Endothelial cell (in vitro differentiated cells): ENCODE measurements around the gene SCYGR8. TPM values are rescaled to one million over a fixed set of nuclear protein-coding genes. Genes with fewer than 3 reads are reported as not detected.
"Not testable (repeated sequence)": the region's sequence is repeated elsewhere in the genome, so short reads cannot be mapped to it uniquely, and the experiment has no call there.

ENCODE experiments used
- DNase-seq: peaks from one replicate; pipeline ENCODE4 v3.0.0; 2021; ENCODE audit warnings: low spot score
- H3K27ac Mint-ChIP-seq: one replicate; pipeline ENCODE4 v1.8.0; 2021; ENCODE audit warnings: mixed read lengths, inconsistent platforms; ENCODE audit not compliant: unreplicated experiment
- H3K27me3 Mint-ChIP-seq: one replicate; pipeline ENCODE4 v1.8.0; 2021; ENCODE audit warnings: mild to moderate bottlenecking, moderate library complexity, mixed read lengths, inconsistent platforms; ENCODE audit not compliant: unreplicated experiment
- H3K36me3 Mint-ChIP-seq: one replicate; pipeline ENCODE4 v1.8.0; 2021; ENCODE audit warnings: mild to moderate bottlenecking, low read depth, mixed read lengths, inconsistent platforms; ENCODE audit not compliant: unreplicated experiment
- H3K4me1 Mint-ChIP-seq: one replicate; pipeline ENCODE4 v1.8.0; 2021; ENCODE audit warnings: mild to moderate bottlenecking, mixed read lengths, inconsistent platforms; ENCODE audit not compliant: unreplicated experiment
- H3K4me3 Mint-ChIP-seq: one replicate; pipeline ENCODE4 v1.8.0; 2021; ENCODE audit warnings: mild to moderate bottlenecking, mixed read lengths, inconsistent platforms; ENCODE audit not compliant: unreplicated experiment
- H3K9me3 Mint-ChIP-seq: one replicate; pipeline ENCODE4 v1.8.0; 2021; ENCODE audit warnings: mixed read lengths, inconsistent platforms; ENCODE audit not compliant: unreplicated experiment
- total RNA-seq: library from RNA; stranded (reverse); fragmentation: NEBNext Ultra II Directional; extraction: Animal tissue kit (Norgen Biotek cat#: 25700); gene quantifications from one replicate; pipeline ENCODE4 v1.2.1, GENCODE V29; 2021; ENCODE audit not compliant: unreplicated experiment
- TF ChIP-seq, protein P1 (sequence below): fragments of 200-600 bp; sonication (generic); IDR thresholded peaks from one replicate; pipeline ENCODE4 v1.5.0; 2021; ENCODE audit warnings: antibody characterized with exemption; ENCODE audit not compliant: unreplicated experiment

Gene SCYGR8
- total RNA-seq, 1 donor from 2014 or later, result not detected

DNA sequence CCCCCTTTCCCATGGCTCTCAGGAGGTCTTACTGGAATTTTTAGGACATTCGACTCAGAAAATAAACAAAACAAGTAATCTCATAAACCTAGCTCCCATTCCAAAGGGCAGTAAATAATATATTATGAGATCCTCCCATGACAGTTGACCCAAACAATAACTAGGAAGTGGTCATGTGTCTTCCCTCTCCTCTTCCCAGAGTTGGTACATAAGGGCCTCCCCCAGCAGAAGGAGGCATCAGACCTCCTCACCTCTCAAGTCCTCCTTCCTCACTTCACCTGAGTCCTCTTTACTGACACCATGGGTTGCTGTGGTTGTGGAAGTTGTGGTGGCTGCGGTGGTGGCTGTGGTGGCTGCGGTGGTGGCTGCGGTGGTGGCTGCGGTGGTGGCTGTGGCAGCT is 17.7 kb upstream of the SCYGR8 start, which contains the start of gene SCYGR7:
Gene SCYGR7 (plus strand): TSS at position 301 of the 400 bp plus-strand sequence. CDS start 0 bp downstream, at position 301.
- H3K27ac Mint-ChIP-seq, result no peak within 1 kb of the TSS
- no peak within 1 kb of the TSS for H3K4me3 Mint-ChIP-seq
- TF ChIP-seq, protein P1, sequence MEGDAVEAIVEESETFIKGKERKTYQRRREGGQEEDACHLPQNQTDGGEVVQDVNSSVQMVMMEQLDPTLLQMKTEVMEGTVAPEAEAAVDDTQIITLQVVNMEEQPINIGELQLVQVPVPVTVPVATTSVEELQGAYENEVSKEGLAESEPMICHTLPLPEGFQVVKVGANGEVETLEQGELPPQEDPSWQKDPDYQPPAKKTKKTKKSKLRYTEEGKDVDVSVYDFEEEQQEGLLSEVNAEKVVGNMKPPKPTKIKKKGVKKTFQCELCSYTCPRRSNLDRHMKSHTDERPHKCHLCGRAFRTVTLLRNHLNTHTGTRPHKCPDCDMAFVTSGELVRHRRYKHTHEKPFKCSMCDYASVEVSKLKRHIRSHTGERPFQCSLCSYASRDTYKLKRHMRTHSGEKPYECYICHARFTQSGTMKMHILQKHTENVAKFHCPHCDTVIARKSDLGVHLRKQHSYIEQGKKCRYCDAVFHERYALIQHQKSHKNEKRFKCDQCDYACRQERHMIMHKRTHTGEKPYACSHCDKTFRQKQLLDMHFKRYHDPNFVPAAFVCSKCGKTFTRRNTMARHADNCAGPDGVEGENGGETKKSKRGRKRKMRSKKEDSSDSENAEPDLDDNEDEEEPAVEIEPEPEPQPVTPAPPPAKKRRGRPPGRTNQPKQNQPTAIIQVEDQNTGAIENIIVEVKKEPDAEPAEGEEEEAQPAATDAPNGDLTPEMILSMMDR, result no peak
- no peaks in the 10 kb centered on the region for H3K9me3 Mint-ChIP-seq
- no peaks in the 10 kb centered on the region for H3K4me1 Mint-ChIP-seq
- no peak for DNase-seq
- H3K27me3 Mint-ChIP-seq, result peaks cover 2% of the 10 kb centered on the region
- no peaks in the 10 kb centered on the region for H3K36me3 Mint-ChIP-seq

GRCh38 chr2:227739351-227739750 is 6.3 kb upstream of the SCYGR8 start:
- Mint-ChIP-seq H3K36me3 (no peaks in the 10 kb centered on the region), H3K27me3 (peaks cover 1% of the 10 kb centered on the region), H3K4me3 (no peak overlapping the region), H3K9me3 (no peaks in the 10 kb centered on the region), H3K4me1 (no peaks in the 10 kb centered on the region), H3K27ac (no peak overlapping the region)
- TF ChIP-seq, protein P1, result no peak
- DNase-seq, result no peak

DNA sequence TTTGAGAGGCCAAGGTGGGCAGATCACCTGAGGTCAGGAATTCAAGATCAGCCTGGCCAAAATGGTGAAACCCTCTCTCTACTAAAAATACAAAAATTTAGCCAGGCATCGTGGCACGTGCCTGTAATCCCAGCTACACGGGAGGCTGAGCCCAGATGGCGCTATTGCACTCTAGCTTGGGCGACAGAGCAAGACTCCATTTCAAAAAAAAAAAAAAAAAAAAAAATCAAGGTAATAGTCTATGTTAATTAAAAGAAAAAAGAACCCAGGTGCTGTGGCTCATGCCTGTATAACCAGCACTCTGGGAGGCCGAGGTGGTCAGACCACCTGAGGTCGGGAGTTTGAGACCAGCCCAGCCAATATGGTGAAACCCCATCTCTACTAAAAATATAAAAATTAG is 5.0 kb upstream of the SCYGR8 start:
- TF ChIP-seq, protein P1, result peak; percentile 29
- H3K27me3 Mint-ChIP-seq, H3K4me3 Mint-ChIP-seq, H3K4me1 Mint-ChIP-seq, H3K9me3 Mint-ChIP-seq, H3K27ac Mint-ChIP-seq, H3K36me3 Mint-ChIP-seq: not testable (repeated sequence)
- DNase-seq, result peak; percentile 40

DNA sequence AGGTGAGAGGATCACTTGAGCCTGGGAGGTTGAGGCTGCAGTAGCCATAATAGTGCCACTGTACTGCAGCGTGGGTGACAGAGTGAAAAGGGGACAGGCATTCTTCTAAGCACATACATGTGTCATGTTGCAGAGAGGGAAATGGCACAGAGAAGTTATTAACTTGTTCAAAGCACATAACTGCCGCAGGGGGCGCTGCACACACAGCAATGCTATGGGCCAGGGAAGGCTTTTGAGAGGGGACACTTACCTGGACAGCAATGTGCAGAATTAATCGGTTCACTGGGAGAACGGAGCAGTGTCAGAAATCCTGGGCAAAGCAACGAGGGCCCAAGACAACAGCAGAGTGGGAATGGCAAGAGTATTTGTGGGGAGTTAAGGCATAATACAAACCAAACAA is 2.4 kb downstream of the SCYGR8 start:
- Mint-ChIP-seq H3K27me3 (peaks cover 1% of the 10 kb centered on the region), H3K9me3 (no peaks in the 10 kb centered on the region), H3K4me3 (no peak overlapping the region), H3K27ac (no peak overlapping the region), H3K4me1 (peaks cover 4% of the 10 kb centered on the region), H3K36me3 (no peaks in the 10 kb centered on the region)
- TF ChIP-seq, protein P1, result peak; percentile 64
- peak; percentile 36 for DNase-seq

GRCh38 chr2:227756261-227756660 is 10.6 kb downstream of the SCYGR8 start:
- not testable (repeated sequence) for H3K27me3 Mint-ChIP-seq, H3K9me3 Mint-ChIP-seq

More at GRCh38 chr2:227756261-227756660, 10.6 kb downstream of the SCYGR8 start:
- not testable (repeated sequence) for H3K27ac Mint-ChIP-seq, H3K36me3 Mint-ChIP-seq, DNase-seq, H3K4me3 Mint-ChIP-seq
- H3K4me1 Mint-ChIP-seq, result peaks cover 12% of the 10 kb centered on the region
